HTERT RPE-1 (cell line): Measurements from ENCODE around the gene CLMN.

Experiments used
- in situ Hi-C: fragments of 300-500 bp; cut with MboI; formaldehyde crosslinking; loops from 4 replicates; pipeline ENCODE4 v1.14.3; 2020; ENCODE audit warnings: low sequenced_read_pairs

Gene CLMN

DNA sequence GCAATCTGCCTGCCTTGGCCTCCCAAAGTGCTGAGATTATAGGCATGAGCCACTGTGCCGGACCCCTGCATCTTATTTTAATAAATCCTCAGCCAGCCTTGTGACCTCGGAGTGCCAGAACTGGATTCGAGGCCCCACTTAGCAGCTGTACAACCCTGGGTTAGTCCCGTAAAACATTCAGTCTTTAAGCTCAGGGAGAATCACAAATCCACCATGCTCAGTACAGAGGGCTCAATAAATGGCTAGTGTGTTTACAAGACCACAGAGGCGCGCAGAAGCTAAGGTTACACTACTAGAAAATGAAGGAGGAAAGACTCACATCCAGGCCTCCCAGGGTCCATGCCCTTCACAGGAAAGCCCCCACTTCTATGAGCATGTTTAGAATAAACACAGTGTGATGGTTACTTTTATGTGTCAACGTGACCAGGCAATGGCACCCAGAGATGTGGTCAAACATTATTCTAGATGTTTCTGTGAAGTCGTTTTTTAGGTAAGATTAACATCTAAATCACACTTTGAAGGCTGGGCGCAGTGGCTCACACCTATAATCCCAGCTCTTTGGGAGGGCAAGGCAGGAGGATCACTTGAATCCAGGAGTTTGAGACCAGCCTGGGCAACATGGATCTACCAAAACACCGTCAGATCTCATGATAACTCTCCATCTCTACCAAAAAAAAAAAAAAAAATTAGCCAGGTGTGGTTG, 55.3 kb downstream of the CLMN start:
- in situ Hi-C loops = no loop called here

DNA sequence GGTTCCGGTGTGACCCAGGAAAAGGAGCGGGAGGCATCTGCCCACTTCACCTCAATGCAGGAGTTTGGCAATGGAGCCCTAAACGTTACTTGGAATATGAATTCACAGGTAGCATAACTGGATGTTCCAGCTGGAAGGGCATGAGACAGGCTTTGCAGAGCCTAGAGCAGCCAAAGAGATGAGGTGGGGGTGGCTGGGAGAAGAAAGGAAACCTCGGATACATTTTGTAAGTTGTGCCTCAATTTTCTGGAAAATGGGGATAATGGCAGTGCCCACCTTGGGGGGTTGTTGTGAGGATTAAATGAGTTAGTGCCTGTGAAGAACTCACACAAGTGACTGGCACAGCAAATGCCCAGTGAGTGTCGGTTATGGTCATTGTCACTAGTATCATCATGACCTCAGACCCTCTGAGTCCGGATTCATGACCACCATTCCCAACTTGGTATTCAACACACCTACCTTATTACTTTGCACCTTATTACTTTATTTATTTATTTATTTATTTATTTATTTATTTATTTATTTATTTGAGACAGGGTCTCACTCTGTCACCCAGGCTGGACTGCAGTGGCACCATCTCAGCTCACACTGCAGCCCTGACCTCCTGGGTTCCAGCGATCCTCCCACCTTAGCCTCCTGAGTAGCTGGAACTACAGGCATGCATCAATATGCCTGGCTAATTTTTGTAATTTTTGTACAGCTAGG, 56.0 kb downstream of the CLMN start:
- in situ Hi-C loops = no loop called here

DNA sequence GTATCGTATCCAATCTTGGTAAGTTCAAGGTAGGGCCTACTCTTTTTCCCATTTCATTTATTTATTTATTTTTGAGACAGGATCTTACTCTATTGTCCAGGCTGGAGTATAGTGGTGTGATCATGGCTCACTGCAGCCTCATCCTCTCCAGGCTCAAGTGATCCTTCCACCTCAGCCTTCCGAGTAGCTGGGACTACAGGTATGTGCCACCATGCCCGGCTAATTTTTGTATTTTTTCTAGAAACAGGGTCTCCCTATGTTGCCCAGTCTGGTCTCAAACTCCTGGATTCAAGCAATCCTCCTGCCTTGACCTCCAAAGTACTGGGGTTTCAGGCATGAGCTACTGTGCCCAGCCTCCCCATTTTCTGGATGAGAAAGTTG, 57.2 kb downstream of the CLMN start:
- in situ Hi-C loops = no loop called here

DNA sequence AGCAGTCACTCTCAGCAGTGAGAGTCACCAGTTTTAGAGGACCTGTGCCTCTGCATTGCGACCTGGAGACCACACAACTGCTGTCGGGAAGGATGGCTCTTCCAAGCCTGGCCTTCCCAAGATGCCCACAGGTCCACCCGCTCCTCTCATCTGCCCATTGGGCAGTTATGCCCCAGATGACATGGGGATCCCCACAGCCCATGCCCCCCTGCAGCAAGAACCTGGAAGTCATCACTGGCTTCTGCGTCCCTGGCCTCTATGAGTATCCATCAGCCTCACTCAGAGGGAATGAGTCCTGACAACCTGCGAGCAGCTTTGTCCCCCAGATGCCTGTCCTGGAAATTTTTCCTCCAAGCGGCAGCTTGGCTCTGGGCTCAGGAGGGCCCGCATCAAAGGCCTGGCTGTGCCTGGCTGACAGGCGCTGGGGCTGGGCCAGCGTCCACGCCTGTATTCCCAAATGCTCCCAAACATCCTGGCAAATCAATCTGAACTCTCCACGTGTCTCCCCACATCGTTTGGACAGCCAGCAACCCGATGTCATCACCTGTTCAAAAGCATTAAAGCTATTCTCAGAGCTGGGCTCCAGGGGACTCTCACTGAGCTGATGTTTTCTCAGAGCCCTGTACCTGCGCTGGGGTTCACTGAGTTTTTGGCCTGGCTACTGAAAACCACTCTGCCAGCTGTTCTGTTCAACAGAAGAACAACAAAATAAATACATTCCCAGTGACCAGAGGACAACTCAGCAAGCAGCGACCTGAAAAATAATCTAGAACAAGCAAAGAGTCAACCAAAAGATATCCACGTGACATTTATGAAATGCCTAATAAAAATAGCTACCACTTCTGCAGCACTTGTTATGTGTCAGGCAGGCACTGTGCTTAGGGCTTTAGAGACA, 57.8 kb downstream of the CLMN start:
- in situ Hi-C loops = no loop called here

DNA sequence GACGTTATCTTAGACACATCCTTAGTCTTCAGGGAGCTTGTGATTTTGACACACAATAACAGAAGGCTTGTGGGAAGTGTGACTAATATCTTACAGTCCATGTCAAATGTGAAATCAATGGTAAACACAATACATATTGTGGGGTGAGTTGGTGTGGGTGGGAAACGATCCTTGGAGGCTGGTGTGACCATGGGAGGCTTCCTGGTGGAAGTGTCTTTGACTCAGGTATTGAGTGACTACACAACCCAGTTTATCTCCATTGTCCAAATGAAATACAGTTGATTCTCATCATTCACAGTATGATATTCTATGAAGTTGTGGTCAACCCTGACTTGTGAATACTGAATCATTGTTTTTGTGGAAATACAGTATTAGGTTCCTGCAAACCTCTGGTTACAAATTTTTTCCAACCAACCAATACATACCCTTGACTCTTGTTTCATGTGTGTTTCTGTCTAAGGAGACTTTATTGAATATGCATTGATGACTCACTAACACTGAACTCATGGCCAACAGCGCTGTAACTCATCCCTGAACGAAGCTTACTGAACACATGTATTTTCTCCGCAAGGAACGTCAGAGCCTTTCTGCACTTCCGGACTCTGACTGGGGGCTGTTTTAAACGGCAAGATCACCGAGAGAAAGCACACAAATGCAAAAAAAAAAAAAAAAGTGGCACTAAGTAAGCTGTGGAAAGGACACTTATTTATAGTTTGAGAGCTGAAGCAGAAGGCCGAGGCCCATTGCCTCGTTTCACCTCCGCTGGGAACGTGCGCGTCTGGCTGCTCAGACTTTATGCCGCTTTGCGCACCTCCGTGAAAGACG, 59.0 kb downstream of the CLMN start:
- in situ Hi-C loops = no loop called here

DNA sequence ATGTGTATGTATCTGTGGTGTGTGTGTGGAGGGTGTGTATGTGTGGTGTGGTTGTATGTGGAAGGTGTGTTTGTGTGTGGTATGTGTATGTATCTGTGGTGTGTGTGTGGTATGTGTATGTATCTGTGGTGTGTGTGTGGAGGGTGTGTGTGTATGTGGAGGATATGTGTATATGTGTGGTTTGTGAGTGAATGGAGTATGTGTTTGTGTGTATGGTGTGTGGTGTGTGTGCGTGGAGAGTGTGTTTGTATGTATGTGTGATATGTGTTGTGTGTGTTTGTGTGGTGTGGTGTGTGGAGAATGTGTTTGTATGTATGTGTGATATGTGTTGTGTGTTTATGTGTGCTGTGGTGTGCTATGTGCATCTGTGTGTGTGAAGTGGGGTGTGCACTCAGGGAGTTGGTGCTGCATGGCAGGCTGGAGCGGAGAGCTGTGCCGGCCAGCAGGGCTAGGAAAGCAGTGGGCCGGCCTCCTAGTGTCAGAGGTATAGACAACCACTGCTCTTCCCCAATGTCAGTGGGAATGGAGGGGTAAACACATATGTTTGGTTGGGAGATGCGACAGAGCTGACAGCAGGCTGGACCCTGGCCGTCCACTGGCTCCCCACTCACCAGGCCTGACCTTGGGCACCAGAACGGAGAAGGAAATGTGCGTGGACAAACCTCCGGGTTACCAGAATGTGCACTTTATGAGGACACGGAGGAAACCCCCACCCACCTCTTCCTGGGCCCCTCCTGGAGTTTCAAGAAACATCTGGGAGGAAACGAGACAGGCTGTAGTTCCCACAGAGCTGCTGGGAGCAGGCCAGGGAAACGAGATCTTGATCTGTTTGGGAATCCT, 60.7 kb downstream of the CLMN start:
- in situ Hi-C loops = no loop called here

DNA sequence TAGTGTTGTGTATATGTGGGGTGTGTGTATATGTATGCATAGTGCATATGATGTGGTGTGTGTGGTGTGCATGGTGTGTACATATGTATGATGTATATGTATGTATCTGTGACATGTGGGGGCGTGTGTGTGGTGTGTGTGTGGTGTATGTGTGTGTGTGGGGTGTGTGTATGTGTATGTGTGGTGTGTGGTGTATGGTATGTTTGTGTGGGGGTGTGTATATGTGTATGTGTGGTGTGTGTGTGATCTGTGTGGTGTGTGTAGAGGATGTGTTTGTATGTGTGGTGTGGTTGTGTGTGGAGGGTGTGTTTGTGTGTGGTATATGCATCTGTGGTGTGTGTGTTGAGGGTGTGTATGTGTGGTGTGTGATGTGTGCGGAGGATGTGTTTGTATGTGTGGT, 61.6 kb downstream of the CLMN start:
- in situ Hi-C loops = no loop called here

DNA sequence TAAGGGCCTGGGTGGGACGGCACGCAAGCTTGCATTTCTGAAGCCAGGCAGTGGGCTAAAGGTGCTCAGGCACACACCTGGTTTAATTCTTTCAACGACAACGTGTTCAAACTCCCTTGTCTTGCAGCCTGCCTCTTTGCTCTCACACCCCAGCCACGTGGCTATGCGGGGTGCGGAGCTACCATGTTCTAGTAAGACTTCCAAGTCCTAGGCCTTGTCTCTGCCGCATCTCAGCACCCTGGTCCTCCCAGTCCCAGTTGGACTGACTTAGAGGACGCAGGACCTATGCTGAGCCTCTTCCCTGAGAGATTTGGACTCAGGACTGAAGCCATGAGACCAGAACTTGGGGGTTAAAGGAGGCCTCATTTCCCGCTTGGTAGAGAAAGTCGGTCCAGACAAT, 62.2 kb downstream of the CLMN start:
- in situ Hi-C loops = no loop called here

DNA sequence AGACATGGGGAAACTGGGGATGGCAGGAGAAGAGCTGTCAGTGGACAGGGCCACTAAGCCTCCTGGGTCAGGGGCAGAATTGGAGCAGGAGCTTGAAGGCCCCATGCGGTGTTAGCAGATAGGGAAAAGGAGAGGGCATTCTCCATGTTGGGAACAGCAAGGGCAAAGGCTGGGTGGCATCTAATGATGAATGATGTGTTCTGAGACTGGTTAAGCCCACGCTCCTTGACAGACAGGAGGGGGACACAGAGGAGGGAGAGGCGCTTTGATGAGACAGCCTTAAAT, 63.0 kb downstream of the CLMN start:
- in situ Hi-C loops = no loop called here

DNA sequence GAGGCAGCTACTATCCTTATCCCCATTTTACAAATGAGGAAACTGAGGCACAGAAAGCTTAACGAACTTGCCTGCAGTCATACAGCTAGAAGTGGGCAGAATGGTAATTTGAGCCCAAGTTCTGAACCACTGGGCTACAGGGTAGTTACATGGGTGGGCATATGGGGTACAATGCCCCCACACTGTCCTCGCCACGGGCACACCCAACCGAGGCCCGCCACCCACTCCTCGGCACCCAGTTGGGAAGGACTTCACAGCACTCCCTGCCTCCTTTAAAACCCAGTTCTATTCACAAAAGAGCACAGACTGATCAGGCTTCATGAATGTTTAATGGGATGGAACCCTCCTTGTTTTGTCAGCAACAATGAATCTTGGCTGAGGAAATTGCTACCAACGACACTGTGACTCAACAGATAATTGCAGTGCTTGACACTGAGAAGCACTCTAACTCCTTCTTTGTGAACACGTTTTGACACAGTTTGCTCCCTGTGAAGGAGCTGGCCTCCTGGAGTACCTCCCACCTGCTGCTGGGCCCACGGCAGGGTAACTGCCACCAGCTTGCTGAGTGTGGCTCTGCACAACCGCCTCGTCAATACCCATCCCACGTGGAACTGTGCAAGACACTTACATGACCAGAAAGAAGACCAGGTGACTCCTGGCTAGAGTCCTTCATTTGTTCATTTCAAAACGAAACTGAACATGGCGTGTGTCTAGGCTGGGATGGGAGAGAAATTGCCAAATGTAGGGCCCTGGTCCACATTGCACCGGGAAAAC, 63.5 kb downstream of the CLMN start:
- in situ Hi-C loops = no loop called here

DNA sequence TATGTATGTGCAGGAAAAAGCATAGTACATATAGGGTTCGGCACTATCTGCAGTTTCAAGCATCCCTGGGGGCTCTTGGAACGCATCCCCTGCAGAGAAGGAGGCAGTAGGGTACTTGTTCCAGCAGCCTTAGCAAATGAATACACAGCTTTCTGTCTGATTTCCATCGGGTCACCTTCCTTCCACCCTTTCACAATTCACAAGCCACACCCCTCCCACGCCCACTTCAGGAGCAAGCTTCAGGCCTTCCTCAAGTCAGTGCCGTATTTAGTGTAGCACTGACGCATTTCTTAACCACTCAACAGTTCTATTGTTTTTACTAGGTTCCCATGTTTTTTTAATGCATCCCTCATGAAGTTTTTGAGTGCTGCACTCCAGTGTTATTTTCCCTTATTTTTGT, 64.2 kb downstream of the CLMN start:
- in situ Hi-C loops = no loop called here

DNA sequence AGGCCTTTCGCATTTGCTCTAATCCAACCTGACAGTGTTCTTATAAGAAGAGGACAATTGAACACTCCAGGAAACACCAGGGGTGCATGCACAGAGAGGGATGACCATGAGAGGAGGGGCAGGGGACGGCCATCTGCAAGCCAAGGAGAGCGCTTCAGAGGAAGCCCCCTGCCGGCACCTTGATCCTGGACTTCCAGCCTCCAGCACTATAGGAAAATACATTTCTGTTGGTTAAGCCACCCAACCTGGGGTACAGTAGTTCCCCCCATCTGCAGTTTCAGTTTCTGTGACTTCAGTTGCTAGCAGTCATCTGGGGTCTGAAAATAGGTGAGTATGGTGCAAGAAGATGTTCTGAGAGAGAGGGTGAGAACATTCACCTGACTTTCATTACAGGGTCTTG, 64.7 kb downstream of the CLMN start:
- in situ Hi-C loops = no loop called here

DNA sequence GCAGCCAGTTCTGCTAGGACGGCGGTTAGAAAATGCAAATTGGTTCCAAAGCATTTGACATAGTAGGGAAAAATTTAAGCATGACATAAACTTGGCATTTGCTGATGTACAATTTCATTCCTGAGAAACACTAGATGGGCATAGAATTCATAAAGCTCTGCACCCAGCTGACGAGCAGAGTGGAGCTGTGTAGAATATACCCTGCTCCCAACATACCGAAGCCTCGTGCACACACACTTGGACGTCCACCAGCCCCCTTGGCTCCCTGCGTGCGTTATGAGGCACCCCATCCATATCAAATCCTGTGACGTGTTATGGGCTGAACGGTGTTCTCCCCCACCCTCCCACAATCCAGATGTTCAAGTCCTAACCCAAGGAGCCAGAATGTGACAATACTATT, 65.4 kb downstream of the CLMN start:
- in situ Hi-C loops = no loop called here

DNA sequence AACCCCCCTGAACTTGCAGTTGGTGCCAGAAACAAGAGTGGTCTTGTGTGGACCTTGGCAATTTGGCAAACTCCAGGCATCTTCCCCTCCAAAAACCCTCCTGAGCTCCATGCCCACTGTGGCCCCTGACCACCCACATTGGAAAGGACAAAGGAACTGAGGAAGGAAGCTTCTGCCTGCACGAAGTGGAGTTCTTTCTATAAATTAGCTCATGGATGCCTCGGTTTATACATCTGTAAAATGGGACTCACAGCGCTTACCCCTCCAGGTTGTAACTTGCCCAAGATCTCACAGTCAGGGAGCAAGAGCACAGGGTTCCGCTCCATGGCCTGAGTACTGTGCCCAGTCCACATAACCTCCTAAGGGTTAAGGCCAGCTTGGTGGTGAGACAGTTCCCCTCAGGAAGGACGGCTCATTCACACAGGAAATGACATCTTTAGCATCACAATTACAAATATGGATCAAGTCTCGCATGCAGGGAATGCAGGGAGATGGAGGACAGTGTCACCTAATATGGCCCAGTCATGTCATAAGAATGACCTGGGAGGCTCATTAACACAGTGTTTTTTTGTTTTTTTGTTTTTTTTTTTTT, 66.6 kb downstream of the CLMN start:
- in situ Hi-C loops = no loop called here

DNA sequence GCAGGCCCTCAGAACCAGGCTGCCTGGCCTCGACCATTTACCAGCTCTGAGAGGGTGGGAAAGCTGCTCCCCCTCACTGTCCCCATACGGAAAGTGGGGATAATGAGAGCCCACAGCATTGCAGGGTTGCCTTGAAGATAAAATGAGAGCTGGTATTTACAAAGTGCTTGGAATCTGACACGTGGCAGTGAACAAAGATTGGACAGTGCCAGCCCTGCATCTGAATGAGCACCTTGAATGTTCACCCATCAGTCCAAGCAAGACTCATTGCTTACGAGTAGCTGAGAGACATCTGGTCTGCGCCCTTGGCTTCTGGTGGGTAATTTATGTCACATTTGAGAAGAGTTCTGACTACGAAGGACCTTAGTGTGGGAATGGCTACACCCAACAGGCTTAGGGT, 67.5 kb downstream of the CLMN start:
- in situ Hi-C loops = no loop called here

DNA sequence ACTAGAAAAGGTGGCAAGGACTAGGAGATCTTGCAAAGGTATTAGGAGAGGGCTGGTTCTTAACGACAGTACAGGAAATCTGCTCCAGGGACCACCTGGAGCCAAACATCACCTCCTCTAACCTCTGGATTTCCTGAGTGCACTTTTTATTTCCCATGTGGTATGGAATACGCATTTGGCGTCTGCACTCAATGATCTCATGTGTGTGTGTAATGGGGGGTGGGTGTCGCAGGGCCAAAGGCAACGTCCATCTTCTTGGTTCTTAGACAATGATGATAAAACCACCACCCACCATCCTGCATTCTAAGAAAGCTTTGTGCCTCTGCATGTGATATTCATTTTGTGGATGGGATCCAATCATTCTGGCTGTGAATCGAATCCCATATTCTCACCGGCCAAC, 68.8 kb downstream of the CLMN start:
- in situ Hi-C loops = no loop called here

DNA sequence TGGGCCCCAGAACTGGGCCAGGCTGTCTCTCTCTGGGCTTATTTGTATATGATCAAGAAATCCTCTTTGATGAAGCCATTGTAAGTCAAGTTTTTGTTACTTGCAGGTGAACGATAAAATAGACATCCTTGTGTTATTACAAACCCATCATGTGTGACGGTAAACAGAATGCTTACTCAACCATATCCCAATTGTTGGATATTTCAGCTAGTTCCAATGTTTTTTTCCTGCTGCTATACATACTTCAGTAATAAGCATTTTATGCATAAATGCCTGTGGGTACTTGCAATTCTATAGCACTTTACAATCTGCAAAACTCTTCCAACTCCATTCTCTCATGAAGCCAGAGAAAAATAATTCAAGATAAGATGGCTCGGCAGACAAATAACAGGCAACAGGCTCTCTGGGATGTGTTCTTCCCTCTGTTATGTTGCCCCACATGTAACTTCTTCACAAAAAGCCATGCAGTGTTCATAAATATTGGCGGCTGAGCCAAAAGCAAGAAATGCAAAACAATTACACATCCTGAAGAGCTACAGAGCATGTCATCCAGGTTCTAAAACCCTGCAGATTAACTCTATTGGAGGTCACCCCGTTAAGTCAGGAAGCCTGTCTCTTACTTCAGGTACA, 69.5 kb downstream of the CLMN start:
- in situ Hi-C loops = no loop called here

DNA sequence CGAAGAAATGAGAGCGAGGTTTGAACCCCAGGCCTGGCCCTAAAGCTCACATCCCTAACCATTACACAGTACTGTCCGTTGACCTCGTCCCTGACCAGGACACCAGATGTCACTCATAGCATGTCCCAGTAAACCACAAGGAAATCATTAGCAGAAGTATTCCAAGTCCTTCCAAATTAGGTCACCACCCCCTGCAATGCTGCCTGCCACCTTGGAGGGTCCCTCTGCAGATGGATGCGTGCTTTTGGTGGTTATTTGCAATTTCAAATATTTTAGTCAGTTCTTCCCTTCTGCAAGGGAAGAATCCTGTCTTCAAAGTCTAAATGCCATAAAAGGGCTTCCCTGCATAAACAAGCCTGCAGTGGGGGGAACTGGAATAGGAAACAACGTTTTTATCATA, 71.3 kb downstream of the CLMN start:
- in situ Hi-C loops = no loop called here

DNA sequence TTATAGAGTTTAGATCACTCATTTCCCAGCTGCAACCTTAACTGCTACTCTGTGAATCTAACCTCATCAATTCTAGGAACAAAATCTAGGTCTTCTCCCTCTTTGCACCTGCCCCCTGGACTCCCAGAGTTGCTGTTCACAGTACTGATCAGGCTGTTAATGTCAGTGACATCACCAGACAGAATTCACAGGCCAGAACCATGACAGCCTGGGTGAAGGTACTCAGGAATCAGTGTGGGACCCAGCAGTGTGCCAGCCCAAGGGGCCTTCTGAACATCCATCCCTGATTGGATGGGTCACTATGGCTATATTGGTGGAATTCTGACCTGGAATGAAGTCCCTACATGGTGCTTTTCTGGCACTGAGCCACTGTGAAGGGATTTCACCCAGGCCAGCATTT, 72.8 kb downstream of the CLMN start:
- in situ Hi-C loops = no loop called here
